ENCODE results near the gene FGG. TPM values are rescaled to one million over a fixed set of nuclear protein-coding genes. Genes with fewer than 3 reads are reported as not detected.

The FGG gene
- not detected for total RNA-seq

DNA sequence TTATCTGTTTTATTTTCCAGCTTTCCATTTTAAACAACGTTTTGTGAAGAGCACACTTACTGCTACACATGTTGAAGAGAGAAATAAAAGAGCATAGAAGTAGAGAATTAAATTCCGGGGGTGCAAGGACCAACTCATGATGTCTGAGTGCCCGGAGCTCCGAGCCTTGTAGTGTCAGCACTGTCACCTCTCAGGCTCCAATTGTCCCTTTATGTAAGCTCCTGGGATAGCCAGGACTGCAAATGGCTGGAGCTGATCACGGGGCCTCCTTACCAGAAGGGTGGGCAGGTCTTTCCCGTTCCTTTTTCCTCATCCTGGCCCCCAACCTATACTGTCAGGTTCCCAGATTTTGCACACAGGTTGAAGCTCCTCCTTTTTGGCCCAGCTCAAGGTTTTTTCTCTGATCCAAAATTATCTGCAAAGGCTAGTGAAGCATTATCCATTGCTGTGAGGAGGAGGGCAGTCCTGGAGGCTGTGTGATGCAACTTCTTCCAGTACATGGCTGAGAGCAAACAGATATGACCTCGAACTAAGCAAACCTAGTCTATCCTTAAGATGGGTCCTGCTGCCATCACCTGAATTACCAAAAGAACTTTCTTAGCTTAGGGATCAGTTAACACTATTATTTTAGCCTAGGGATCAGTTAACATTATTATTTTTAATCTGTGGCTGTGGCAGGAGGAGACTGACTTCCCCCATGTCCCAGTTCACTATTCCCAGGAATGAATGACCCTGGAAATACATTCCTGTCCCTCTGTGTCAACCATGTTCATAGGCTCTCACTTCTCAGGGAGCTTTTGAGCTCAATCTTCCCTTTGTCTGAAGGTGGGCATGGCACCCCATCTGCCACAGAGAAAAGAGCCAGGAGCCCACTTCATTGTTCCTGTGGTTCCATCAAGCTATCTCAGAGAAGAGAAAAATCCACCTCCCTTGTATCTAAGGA is at the start of gene FGG:
TSS of gene FGG (minus strand) at position 185 of the 943 bp plus-strand sequence. CDS start at position 138, 47 bp downstream.
- no peak for DNase-seq
- Histone ChIP-seq H3K9me3 (no peaks in the 10 kb centered on the region), H3K27ac (no peak within 1 kb of the TSS), H3K36me3 (no peaks in the 10 kb centered on the region), H3K4me1 (no peaks in the 10 kb centered on the region), H3K27me3 (peaks cover 0 to 6% (median 0%) of the 10 kb centered on the region in 4 donors), H3K4me3 (no peak within 1 kb of the TSS)
- TF ChIP-seq, protein P1, sequence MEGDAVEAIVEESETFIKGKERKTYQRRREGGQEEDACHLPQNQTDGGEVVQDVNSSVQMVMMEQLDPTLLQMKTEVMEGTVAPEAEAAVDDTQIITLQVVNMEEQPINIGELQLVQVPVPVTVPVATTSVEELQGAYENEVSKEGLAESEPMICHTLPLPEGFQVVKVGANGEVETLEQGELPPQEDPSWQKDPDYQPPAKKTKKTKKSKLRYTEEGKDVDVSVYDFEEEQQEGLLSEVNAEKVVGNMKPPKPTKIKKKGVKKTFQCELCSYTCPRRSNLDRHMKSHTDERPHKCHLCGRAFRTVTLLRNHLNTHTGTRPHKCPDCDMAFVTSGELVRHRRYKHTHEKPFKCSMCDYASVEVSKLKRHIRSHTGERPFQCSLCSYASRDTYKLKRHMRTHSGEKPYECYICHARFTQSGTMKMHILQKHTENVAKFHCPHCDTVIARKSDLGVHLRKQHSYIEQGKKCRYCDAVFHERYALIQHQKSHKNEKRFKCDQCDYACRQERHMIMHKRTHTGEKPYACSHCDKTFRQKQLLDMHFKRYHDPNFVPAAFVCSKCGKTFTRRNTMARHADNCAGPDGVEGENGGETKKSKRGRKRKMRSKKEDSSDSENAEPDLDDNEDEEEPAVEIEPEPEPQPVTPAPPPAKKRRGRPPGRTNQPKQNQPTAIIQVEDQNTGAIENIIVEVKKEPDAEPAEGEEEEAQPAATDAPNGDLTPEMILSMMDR (IDR thresholded peaks at IDR 0.05): no peak
- TF ChIP-seq POLR2A (IDR thresholded peaks at IDR 0.05): no peak
- intact Hi-C loops (cut with DNase I): no loop called here
- 65 to 70% methylated on average over 6 to 7 of the region's 7 CpGs for WGBS, 2 donors

DNA sequence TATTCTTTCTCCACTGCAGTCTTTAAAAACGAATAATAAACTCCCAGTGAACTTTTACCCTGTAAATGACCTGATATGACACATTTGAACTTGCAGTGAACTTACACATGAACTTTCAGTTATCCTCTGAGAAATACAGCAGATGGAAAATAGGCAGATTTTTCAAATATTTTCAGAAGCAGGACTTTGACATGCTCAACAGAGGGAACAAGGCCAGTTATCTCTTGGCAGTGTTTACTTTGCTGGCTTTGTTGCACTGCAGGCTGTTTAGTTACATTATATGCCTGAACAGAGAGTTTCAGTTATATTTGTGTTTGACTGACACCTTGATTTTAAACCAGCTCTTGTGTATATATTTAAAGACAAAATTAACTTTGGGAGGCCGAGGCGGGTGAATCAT is 47.6 kb upstream of the FGG start:
- H3K27me3 ChIP-seq: no peaks in the 10 kb centered on the region
- peaks cover 0 to 9% (median 0%) of the 10 kb centered on the region in 3 donors for H3K4me1 ChIP-seq
- H3K27ac ChIP-seq: no peak overlapping the region
- H3K9me3 ChIP-seq: no peaks in the 10 kb centered on the region
- no peak overlapping the region for H3K4me3 ChIP-seq
- WGBS, 2 donors: 2 to 32% methylated on average over 3 of the region's 3 CpGs
- intact Hi-C loops (cut with DNase I): no loop called here
- DNase-seq: no peak
- no peaks in the 10 kb centered on the region for H3K36me3 ChIP-seq
- TF ChIP-seq, protein P1 (IDR thresholded peaks at IDR 0.05): no peak
- TF ChIP-seq POLR2A (IDR thresholded peaks at IDR 0.05): no peak

DNA sequence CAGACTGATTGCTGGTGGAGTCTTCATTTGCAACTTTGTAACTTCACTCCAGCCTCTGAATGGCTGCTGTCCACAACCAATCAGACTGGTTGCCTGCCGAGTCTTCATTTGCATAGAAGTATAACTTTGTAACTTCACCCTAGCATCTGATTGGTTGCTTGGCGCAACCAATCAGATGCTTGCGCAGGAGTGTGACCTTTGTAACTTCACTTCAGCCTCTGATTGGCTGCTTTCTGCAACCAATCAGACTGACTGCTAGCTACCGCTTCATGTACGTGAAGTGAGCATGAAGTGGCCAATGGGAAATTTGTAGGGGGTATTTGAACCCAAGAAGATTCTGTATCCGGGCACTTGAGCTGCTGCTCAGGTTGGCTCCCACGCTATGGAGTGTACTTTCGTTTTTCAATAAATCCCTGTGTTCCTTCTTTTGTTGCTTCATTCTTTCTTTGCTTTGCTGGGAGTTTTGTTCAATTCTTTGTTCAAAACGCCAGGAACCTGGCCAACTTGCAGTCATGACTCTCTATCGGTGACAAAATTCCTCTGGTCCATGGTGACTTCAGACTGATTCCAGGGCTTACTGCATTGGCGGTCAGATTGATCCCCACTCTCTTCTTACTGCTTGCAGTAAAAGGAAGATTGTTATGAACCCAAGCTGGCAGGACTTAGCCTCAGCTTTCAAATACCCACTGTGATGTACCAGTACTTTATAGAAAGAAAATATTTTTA is 46.4 kb upstream of the FGG start:
- DNase-seq: no peak
- Histone ChIP-seq H3K4me3 (peak overlapping the region in 1 of 4 donors; percentile 13), H3K36me3 (no peaks in the 10 kb centered on the region), H3K27ac (no peak overlapping the region), H3K27me3 (no peaks in the 10 kb centered on the region), H3K9me3 (no peaks in the 10 kb centered on the region), H3K4me1 (peaks cover 0 to 9% (median 0%) of the 10 kb centered on the region in 3 donors)
- WGBS, 2 donors: 62 to 66% methylated on average over 11 of the region's 11 CpGs
- TF ChIP-seq POLR2A (IDR thresholded peaks at IDR 0.05): no peak
- TF ChIP-seq, protein P1 (IDR thresholded peaks at IDR 0.05): no peak
- intact Hi-C loops (cut with DNase I): no loop called here

DNA sequence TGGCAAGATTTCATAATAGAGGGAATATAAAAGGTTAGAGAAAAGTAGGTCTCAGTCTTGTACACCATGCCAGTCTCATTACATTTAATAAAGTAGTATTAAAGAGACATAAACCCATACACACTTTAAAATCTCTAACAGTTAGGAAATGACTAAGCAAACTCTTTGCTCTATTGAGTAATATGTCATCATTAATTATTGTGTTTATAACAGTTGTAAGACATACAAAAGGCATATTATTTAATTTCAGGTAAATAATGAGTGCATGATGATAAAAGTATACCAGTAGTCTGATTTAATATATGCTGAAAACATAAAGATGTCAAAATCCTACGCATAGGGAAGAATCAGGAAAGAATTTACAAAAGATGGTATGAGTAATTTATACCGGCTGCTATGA is 31.0 kb upstream of the FGG start:
- DNase-seq: no peak
- H3K4me1 ChIP-seq: no peaks in the 10 kb centered on the region
- intact Hi-C loops (cut with DNase I): no loop called here

More for the DNA sequence above, 31.0 kb upstream of the FGG start:
- WGBS, 2 donors: 32 to 39% methylated on average over 2 of the region's 2 CpGs
- no peak for TF ChIP-seq POLR2A (IDR thresholded peaks at IDR 0.05)
- TF ChIP-seq, protein P1 (IDR thresholded peaks at IDR 0.05): no peak
- no peaks in the 10 kb centered on the region for H3K36me3 ChIP-seq
- no peak overlapping the region for H3K27ac ChIP-seq
- H3K9me3 ChIP-seq: no peaks in the 10 kb centered on the region
- peaks cover 0 to 11% (median 0%) of the 10 kb centered on the region in 4 donors for H3K27me3 ChIP-seq
- no peak overlapping the region for H3K4me3 ChIP-seq

Data from esophagus squamous epithelium (tissue), 5 donors.